Kidney glomerular epithelial cell (primary cell): ENCODE measurements around the gene OR8G1.
"Not testable (repeated sequence)": the region's sequence is repeated elsewhere in the genome, so short reads cannot be mapped to it uniquely, and the experiment has no call there.

ENCODE experiments used
- DNase-seq: peaks from one replicate; lab custom pipeline; 2025; lab: John Stamatoyannopoulos, UW

OR8G1 gene

GRCh38 chr11:124238512-124238911, 2.4 kb upstream of the OR8G1 start:
- no peak for DNase-seq

- DNase-seq = not testable (repeated sequence)
Measured at GRCh38 chr11:124249869-124250268, 9.0 kb downstream of the OR8G1 start.

GRCh38 chr11:124256076-124256475, 15.2 kb downstream of the OR8G1 start, which contains the start of gene OR8G5:
Gene OR8G5 (plus strand): TSS chr11:124256376. CDS start chr11:124264932, 8,556 bp downstream.
- DNase-seq = no peak

- DNase-seq = not testable (repeated sequence)
Measured at GRCh38 chr11:124265041-124265440, 24.1 kb downstream of the OR8G1 start.

GRCh38 chr11:124270886-124271285, 30.0 kb downstream of the OR8G1 start:
- DNase-seq = not testable (repeated sequence)

- no peak for DNase-seq
Measured at GRCh38 chr11:124274000-124274399, 33.1 kb downstream of the OR8G1 start.

GRCh38 chr11:124276081-124276480, 35.2 kb downstream of the OR8G1 start:
- no peak for DNase-seq

- no peak for DNase-seq
Measured at GRCh38 chr11:124277207-124277606, 36.3 kb downstream of the OR8G1 start.

- DNase-seq = no peak
Measured at GRCh38 chr11:124277804-124278203, 36.9 kb downstream of the OR8G1 start.

- no peak for DNase-seq
Measured at GRCh38 chr11:124278261-124278660, 37.4 kb downstream of the OR8G1 start.

GRCh38 chr11:124285610-124286344, 44.9 kb downstream of the OR8G1 start:
- no peak for DNase-seq

- no peak for DNase-seq
Measured at GRCh38 chr11:124294687-124295086, 53.8 kb downstream of the OR8G1 start.

GRCh38 chr11:124296016-124296415, 55.1 kb downstream of the OR8G1 start:
- no peak for DNase-seq

- no peak for DNase-seq
Measured at GRCh38 chr11:124297921-124298320, 57.0 kb downstream of the OR8G1 start.

GRCh38 chr11:124301548-124301947, 60.7 kb downstream of the OR8G1 start:
- DNase-seq = no peak

- DNase-seq = no peak
Measured at GRCh38 chr11:124302347-124303125, 61.6 kb downstream of the OR8G1 start.
